Type B pancreatic cell (in vitro differentiated cells): Measurements from ENCODE around the gene CDKN2A. TPM values are rescaled to one million over a fixed set of nuclear protein-coding genes. Genes with fewer than 3 reads are reported as not detected.

Experiments used
- DNase-seq: peaks from one replicate; pipeline ENCODE4 v3.0.0; 2021; ENCODE audit warnings: mixed read lengths; ENCODE audit not compliant: unreplicated experiment; ENCODE audit errors: extremely low spot score
- H3K27ac Mint-ChIP-seq: 2 replicates; pipeline ENCODE4 v1.8.0; 2021; ENCODE audit warnings: mild to moderate bottlenecking, mixed read lengths
- H3K27me3 Mint-ChIP-seq: 2 replicates; pipeline ENCODE4 v1.8.0; 2021; ENCODE audit warnings: mixed read lengths
- H3K36me3 Mint-ChIP-seq: 2 replicates; pipeline ENCODE4 v1.8.0; 2021; ENCODE audit warnings: mixed read lengths
- H3K4me1 Mint-ChIP-seq: one replicate; pipeline ENCODE4 v1.8.0; 2021; ENCODE audit warnings: mixed read lengths; ENCODE audit not compliant: unreplicated experiment
- H3K4me3 Mint-ChIP-seq: 2 replicates; pipeline ENCODE4 v1.8.0; 2021; ENCODE audit warnings: mild to moderate bottlenecking, mixed read lengths
- H3K9me3 Mint-ChIP-seq: 2 replicates; pipeline ENCODE4 v1.8.0; 2021; ENCODE audit warnings: mixed read lengths
- long read RNA-seq: library from polyadenylated mRNA; unstranded; transcript quantifications from one replicate; pipeline ENCODE4 v2.0.0, GENCODE V29; 2020
- total RNA-seq: library from RNA; stranded (reverse); gene quantifications from 2 replicates; pipeline ENCODE4 v1.2.1, GENCODE V29; 2021; ENCODE audit warnings: low replicate concordance
- TF ChIP-seq, protein P1 (sequence below): fragments of 200-600 bp; sonication (generic); conservative IDR thresholded peaks from 2 replicates; pipeline ENCODE4 v1.5.0; 2021; ENCODE audit warnings: antibody characterized with exemption, mild to moderate bottlenecking

The CDKN2A gene
- total RNA-seq, result 1.8 and 9.0 TPM in 2 replicates
- long read RNA-seq, partial matches to known transcripts, result 0 of 1 reads
- long read RNA-seq, other reads (novel, unspliced or antisense), result 0 of 1 reads

GRCh38 chr9:21993893-21994555, at the start of gene CDKN2A:
TSS of gene CDKN2A (minus strand) at chr9:21994392.
- Mint-ChIP-seq H3K27ac (peak within 1 kb of the TSS; percentile 91), H3K9me3 (no peaks in the 10 kb centered on the region), H3K4me3 (peak within 1 kb of the TSS; percentile 95), H3K4me1 (no peaks in the 10 kb centered on the region), H3K36me3 (no peaks in the 10 kb centered on the region), H3K27me3 (peaks cover 87% of the 10 kb centered on the region)
- DNase-seq, result no peak
- TF ChIP-seq, protein P1, sequence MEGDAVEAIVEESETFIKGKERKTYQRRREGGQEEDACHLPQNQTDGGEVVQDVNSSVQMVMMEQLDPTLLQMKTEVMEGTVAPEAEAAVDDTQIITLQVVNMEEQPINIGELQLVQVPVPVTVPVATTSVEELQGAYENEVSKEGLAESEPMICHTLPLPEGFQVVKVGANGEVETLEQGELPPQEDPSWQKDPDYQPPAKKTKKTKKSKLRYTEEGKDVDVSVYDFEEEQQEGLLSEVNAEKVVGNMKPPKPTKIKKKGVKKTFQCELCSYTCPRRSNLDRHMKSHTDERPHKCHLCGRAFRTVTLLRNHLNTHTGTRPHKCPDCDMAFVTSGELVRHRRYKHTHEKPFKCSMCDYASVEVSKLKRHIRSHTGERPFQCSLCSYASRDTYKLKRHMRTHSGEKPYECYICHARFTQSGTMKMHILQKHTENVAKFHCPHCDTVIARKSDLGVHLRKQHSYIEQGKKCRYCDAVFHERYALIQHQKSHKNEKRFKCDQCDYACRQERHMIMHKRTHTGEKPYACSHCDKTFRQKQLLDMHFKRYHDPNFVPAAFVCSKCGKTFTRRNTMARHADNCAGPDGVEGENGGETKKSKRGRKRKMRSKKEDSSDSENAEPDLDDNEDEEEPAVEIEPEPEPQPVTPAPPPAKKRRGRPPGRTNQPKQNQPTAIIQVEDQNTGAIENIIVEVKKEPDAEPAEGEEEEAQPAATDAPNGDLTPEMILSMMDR, result no peak

- H3K36me3 Mint-ChIP-seq, result no peaks in the 10 kb centered on the region
- H3K27me3 Mint-ChIP-seq, result no peaks in the 10 kb centered on the region
- H3K9me3 Mint-ChIP-seq, result no peaks in the 10 kb centered on the region
- no peaks in the 10 kb centered on the region for H3K4me1 Mint-ChIP-seq
- no peak for DNase-seq
- TF ChIP-seq, protein P1, result no peak
- no peak overlapping the region for H3K27ac Mint-ChIP-seq
- H3K4me3 Mint-ChIP-seq, result no peak overlapping the region
These were observed 49.7 kb upstream of the CDKN2A start for GRCh38 chr9:22043928-22044327.

DNA sequence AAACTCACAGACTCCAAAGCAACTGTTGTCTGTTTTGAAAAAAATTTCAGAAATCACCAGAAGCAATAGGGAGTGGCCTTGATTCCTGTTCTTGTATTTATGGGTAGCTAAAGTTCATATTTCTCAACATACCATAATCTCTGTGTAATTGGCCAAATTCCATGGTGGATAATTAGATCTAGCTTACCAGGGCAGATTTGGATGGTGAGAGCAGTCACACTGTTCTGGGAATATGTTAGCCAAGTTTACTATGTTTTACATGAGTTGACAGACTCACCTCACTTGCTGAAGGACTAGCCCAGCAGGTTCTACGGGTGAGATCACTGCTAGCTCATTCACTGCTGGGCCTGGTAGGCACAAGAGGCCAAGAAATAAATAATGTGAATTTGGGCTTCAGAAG, 47.6 kb upstream of the CDKN2A start:
- DNase-seq, result no peak
- Mint-ChIP-seq H3K36me3 (no peaks in the 10 kb centered on the region), H3K9me3 (no peaks in the 10 kb centered on the region), H3K4me3 (peak overlapping the region; percentile 61), H3K27me3 (no peaks in the 10 kb centered on the region), H3K27ac (peak overlapping the region; percentile 96), H3K4me1 (no peaks in the 10 kb centered on the region)
- TF ChIP-seq, protein P1, result no peak

- Mint-ChIP-seq H3K4me1 (no peaks in the 10 kb centered on the region), H3K27ac (peak overlapping the region; percentile 96), H3K27me3 (no peaks in the 10 kb centered on the region), H3K36me3 (no peaks in the 10 kb centered on the region), H3K4me3 (no peak overlapping the region), H3K9me3 (no peaks in the 10 kb centered on the region)
- TF ChIP-seq, protein P1, result no peak
- DNase-seq, result no peak
These were observed 47.2 kb upstream of the CDKN2A start for GRCh38 chr9:22041344-22041743.

DNA sequence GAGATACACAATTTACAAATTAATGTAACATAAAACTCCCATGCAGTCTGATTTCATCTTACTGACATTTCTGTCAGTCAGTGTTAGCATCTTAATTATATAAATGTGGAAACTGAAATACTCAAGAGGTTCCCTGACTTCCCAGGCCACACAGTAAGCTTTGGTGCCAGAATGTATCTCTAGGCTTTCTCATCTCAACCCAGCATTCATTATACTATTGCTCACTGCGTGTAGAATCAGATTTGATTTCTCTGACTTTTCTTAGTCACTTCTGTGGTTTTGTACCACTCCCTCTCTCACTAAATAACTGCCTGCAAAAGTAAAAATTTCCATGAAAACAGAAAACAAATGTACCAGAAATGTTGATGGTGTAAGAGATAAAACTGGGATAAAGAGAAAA, 46.6 kb upstream of the CDKN2A start:
- no peak overlapping the region for H3K4me3 Mint-ChIP-seq
- H3K27me3 Mint-ChIP-seq, result no peaks in the 10 kb centered on the region
- no peaks in the 10 kb centered on the region for H3K36me3 Mint-ChIP-seq
- no peak for DNase-seq
- no peaks in the 10 kb centered on the region for H3K9me3 Mint-ChIP-seq
- H3K27ac Mint-ChIP-seq, result peak overlapping the region; percentile 96
- H3K4me1 Mint-ChIP-seq, result no peaks in the 10 kb centered on the region
- TF ChIP-seq, protein P1, result no peak
